T-helper 1 cell (primary cell): ENCODE measurements around the gene FAM107A.

Experiments
- DNase-seq, 5 donors: peaks; one replicate each; pipeline ENCODE4 v3.0.0-alpha.2; 2012 to 2020
- total RNA-seq, 4 donors: gene quantifications; one replicate each; lab custom pipeline; 2026; lab: John Stamatoyannopoulos, UW

FAM107A gene
- total RNA-seq = 0 reads per million in 4 donors

DNA sequence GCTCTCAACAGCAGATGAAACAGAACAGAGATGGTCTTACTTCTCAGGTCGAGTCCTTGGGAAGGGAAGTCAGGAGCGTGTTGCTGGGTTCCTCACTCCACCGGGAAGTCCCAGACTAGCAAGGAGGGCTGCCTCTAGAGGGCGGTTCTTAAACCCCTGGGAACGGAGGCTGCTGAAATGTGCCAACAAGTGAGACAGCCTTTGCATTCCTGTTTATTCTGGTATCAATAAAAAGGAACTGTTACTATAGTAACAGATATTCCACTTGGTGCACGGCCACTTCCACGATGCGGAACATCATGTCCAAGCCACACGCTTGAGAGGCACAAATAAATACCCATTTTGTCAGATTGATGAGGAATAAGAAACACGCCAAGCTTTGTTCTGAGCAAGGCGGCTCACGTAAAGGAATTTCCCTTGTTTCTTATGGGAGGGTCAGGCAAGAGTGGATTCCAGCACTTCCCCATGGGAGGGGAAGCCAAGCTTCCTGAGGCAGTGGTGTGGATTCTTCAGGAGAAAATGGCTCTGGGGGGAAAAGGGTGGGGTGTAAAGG lies at the start of gene FAM107A:
Gene FAM107A (minus strand): TSS at position 123 of the 553 bp plus-strand sequence. CDS start 7,531 bp downstream, outside the sequence.
- DNase-seq = no peak

DNA sequence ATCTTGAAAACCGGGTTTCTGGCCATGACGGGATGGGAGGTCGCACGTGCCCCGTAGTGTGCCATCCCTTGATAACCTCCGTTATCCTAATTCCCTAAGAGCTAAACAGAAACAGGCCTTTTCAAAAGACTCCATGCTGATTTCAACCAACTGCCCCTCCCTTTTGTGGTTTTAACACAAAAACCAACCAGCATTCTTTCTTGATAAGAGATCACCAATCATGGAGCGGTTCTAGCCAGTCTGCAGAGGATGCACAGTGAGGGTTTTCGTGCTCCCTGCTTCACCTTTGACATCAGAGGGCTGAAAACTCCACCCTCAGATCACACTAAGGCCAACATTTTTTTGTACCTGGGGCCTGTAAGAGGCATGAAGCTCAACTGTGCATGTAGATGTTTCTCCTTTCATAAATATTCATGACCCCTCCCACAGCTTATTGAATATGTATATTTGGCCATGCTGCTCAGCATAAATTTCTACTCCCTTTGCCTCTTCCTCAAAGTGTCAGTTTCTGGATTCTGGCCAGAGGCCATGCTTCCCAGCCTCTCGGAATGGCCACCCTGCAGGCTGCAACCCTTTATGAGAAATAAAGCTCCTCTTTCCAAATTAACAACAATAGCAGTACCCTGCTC lies 48.1 kb upstream of the FAM107A start:
- DNase-seq = no peak

GRCh38 chr3:58624550-58624949 lies 47.4 kb upstream of the FAM107A start:
- DNase-seq = no peak

DNA sequence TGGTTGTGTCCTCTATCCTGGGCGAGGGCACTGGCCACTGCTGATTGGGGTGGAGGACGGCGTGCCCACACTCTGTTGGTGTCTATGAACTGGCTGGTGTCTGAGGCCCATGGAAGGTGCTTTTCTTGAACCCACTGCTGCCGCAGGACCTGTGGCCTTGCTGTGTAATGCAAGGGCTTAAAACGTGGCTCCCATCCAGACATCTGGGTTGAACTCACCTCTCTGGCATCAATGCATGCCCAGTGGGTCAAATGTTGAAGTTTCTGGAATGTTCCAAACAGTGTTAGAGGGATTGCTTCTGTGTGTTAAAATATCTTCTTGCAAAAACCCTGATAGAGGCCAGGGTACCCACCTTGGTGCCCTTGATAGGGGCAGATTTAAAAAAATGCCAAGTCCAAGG lies 46.8 kb upstream of the FAM107A start:
- DNase-seq = no peak

DNA sequence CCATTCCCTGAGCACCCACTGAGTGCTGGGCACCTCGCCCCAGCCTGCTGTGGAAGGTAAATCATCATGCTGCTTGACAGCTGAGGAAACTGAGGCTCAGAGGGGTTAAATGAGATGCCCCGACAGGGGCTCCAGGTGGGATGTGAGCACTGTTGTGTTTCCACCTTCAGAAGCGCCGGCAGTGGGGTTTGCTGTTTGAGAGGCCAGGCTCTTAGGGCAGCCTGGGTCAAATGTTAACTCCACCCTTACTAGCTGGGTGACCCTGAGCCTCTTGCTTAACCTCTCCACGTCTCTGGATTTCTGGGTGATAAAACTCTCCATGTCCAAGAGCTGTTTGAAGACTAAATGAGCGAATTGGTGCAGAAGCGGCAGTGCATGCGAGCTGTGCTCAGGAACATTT lies 46.3 kb upstream of the FAM107A start:
- no peak for DNase-seq

GRCh38 chr3:58622892-58623291 lies 45.7 kb upstream of the FAM107A start:
- no peak for DNase-seq

- DNase-seq = no peak
Observed at GRCh38 chr3:58622436-58622835, 45.2 kb upstream of the FAM107A start.

DNA sequence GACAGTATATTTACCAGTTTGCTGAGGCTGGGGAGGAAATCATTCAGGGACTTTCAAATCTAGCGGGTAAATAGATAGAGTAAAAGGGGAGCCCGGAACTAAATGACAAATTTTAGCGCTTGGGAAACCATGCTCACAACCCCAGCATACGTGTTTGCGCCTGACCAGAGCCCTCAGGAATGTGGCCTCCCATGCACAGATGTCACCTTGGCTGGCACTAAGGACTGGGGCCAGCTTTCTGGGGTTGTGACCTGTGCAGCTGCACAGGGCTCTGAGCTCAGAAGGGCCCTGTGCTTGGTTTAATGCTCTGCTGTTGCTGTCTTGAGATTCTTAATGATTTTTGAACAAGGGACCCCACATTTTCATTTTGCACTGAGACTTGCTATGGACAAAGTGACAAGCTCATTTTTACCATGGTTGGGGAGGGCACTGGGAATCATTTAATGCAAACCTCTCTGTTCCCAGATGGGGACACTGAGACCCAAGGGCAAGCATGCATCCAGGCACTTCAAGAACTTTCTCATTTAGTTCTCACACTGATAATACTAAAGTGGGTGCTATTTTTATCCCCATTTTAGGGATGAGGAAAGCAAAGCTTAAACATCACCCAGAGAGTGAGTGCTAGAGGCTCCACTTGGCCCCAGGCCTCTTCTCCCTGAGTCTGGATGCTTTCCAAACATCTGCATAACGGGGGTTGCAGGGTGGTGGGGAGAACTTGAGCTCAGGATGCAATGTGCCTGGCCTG lies 44.1 kb upstream of the FAM107A start:
- no peak for DNase-seq

- no peak for DNase-seq
Observed at GRCh38 chr3:58620421-58620820, 43.2 kb upstream of the FAM107A start.

GRCh38 chr3:58617338-58617761 lies 40.2 kb upstream of the FAM107A start:
- DNase-seq = no peak

- DNase-seq = no peak
Observed at GRCh38 chr3:58613236-58614132, 36.3 kb upstream of the FAM107A start.

GRCh38 chr3:58612830-58613229 lies 35.6 kb upstream of the FAM107A start:
- no peak for DNase-seq

- peak in 1 of 5 donors; percentile 55 for DNase-seq
Observed at GRCh38 chr3:58609990-58610389, 32.8 kb upstream of the FAM107A start.

DNA sequence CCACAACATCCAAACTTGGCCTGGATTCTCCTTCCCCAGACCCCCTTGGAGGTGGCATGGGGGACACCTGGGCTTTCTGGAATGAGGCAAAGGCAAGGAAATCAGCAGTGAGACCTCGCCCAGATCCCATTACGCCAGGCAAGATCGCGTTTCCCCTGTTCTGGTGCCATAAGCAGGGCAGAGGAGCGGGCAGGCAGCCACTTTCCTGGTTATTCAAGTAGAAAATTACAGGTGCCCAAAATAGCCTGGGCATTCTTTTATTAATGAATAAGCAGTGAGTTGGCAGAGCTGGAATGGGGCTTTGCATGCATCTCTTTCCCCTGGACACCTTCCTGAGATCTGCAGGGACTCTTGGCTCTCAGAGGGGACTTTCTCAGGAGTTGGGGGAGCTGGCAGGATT lies 31.5 kb upstream of the FAM107A start:
- DNase-seq = no peak

DNA sequence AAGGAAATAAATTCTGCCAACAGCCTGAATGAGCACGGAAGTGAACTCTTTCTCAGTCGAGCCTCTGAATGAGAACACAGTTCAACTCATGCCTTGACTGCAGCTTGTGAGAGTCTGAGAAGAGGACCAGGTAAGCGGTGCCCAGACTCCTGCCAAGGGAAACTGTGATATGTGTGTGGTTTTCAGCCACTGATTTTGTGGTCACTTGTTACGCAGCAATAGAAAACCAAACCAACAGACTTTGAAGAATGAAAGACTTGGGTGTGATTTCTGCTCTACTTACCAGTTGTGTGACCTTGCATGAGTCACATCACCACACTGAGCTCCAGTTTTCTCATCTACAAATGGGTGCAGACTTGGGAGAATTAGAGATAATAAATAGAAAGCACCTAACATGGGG lies 30.6 kb upstream of the FAM107A start:
- DNase-seq = peak in 1 of 5 donors; percentile 65

GRCh38 chr3:58606693-58607092 lies 29.5 kb upstream of the FAM107A start:
- no peak for DNase-seq

DNA sequence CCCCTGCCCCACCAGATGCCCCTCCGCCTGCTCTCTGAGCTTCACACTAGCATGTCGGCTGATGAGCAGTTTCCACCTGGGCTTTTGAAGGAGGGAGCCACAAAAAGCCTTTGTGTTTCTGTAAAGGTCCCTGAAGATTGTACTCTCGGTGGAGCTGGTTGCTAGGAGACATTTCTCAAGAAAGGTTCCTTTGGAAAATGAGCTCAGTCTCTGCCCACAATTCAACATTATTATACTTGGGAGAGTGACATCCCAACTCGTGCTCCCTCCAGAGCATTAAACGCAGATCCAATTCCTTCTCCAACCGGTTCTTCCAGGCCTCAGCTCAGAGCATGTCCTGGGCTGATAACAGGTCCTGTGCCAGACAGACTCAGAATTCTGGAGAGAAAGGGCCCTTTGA lies 26.8 kb upstream of the FAM107A start:
- no peak for DNase-seq

GRCh38 chr3:58603606-58604005 lies 26.4 kb upstream of the FAM107A start:
- DNase-seq = no peak

DNA sequence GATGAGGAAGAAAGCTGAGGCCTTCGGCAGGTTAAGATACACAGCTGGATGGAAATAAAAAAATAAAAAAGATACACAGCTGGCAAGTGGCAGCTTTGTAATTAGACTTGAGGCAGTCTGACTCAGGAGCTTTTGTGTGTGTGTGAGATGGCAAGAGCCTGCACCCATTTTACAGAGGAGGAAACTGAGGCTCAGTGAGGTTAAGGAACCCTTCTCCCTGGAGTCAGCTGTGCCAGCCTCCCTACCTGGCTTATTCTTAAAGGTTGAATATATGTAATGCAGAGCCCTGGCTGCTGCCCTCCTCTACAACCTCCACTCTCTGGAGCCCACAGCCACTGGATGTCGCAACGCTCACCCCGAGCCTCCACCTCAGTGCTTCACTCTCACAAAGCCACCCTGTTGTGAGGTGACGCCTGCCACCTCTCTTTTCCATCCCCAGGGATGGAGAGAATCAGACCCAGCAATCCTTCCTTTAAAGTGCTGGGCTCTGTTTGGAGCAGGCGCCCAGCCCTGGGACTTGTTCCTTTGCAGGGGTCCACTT lies 20.6 kb upstream of the FAM107A start:
- DNase-seq = no peak

- DNase-seq = no peak
Observed at GRCh38 chr3:58596834-58597518, 19.8 kb upstream of the FAM107A start.

GRCh38 chr3:58594117-58594516 lies 16.9 kb upstream of the FAM107A start:
- no peak for DNase-seq
